Activated CD4-positive, alpha-beta memory T cell treated with anti-CD3 and anti-CD28 coated beads, Interleukin-2, amount 10 ng/mL, durations not matched to agents 7 days and 5 days (primary cell): ENCODE measurements around the gene LGALS9. TPM values are rescaled to one million over a fixed set of nuclear protein-coding genes. Genes with fewer than 3 reads are reported as not detected.
"Not testable (repeated sequence)": the region's sequence is repeated elsewhere in the genome, so short reads cannot be mapped to it uniquely, and the experiment has no call there.

Source experiments
- CTCF ChIA-PET: fragments of 350-600 bp; sonication (Branson Sonifier 250); formaldehyde crosslinking; loops from one replicate; lab custom pipeline; 2021; ENCODE audit warnings: antibody characterized with exemption, inconsistent platforms; lab: Charles Lee
- POLR2A ChIA-PET: fragments of 350-600 bp; sonication (Branson Sonifier 250); formaldehyde crosslinking; loops from one replicate; lab custom pipeline; 2021; ENCODE audit warnings: antibody characterized with exemption; lab: Charles Lee
- DNase-seq: peaks from one replicate; pipeline ENCODE4 v3.0.0-alpha.2; 2020
- H3K27ac Mint-ChIP-seq: one replicate; pipeline ENCODE4 v1.8.0; 2021; ENCODE audit warnings: mild to moderate bottlenecking, mixed read lengths
- H3K27me3 Mint-ChIP-seq: one replicate; pipeline ENCODE4 v1.8.0; 2021; ENCODE audit warnings: mixed read lengths
- H3K36me3 Mint-ChIP-seq: one replicate; pipeline ENCODE4 v1.8.0; 2021; ENCODE audit warnings: low read depth, mixed read lengths
- H3K4me1 Mint-ChIP-seq: one replicate; pipeline ENCODE4 v1.8.0; 2021; ENCODE audit warnings: mixed read lengths
- H3K4me3 Mint-ChIP-seq: one replicate; pipeline ENCODE4 v1.8.0; 2021; ENCODE audit warnings: mild to moderate bottlenecking, mixed read lengths
- H3K9me3 Mint-ChIP-seq: one replicate; pipeline ENCODE4 v1.8.0; 2021; ENCODE audit warnings: mixed read lengths
- total RNA-seq, 2 experiments: library from RNA; stranded (reverse); gene quantifications; one replicate each; pipeline ENCODE4 v1.2.3, GENCODE V29; 2021

The LGALS9 gene
- total RNA-seq, 2 experiments from 2014 or later = 238 to 240 TPM

DNA sequence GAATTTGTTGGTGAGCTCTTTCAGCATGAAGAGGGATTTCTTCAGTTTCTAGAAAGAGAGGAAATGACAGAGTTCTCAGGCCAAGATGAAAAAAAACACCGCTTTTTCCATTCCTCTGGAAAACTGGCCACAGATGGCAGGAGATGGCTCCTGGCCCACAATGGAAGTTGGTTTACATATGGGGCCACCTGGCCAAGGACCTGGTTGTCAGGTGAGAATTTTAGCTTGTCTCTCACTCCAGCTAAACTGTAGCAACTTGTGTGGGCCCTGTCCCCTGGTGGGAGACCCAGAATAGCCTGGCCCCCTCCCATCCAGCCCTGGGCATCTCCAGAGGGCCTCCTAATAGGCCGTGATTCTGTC is 33.6 kb downstream of the LGALS9 start:
- no peaks in the 10 kb centered on the region for H3K36me3 Mint-ChIP-seq
- no peaks in the 10 kb centered on the region for H3K4me1 Mint-ChIP-seq
- no peak overlapping the region for H3K27ac Mint-ChIP-seq
- no peaks in the 10 kb centered on the region for H3K9me3 Mint-ChIP-seq
- POLR2A ChIA-PET = no interaction called here
- no peak for DNase-seq
- no peaks in the 10 kb centered on the region for H3K27me3 Mint-ChIP-seq
- no peak overlapping the region for H3K4me3 Mint-ChIP-seq
- CTCF ChIA-PET = interaction anchor here (2.2 kb wide), 1 partner anchor 10 kb away, joined by 12 read pairs; no protein-coding TSS in a partner anchor

DNA sequence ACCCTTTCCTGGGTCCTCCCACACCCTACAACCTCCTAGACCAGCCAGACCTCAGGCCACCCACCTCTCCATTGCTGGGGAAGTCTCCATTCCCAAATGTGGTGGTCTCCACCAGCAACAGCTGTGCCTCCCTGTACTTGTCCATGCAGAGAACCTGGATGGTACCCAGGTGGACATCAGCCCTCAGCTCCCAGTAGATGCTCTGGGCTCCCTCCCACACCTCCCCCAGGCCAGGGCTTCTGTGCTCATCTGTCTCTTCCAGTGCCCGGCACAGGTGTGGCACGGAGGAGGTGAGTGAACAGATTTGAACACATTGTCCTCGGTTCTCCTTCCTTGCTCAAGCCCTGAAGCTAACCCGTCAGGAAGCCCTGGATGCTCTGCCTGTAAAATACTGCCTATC is 34.6 kb downstream of the LGALS9 start:
- CTCF ChIA-PET = interaction anchor here (1.3 kb wide), 1 partner anchor 11 kb away, joined by 3 read pairs; no protein-coding TSS in a partner anchor
- H3K27me3 Mint-ChIP-seq = no peaks in the 10 kb centered on the region
- no peaks in the 10 kb centered on the region for H3K9me3 Mint-ChIP-seq
- H3K4me3 Mint-ChIP-seq = no peak overlapping the region
- no peaks in the 10 kb centered on the region for H3K4me1 Mint-ChIP-seq
- POLR2A ChIA-PET = no interaction called here
- H3K36me3 Mint-ChIP-seq = no peaks in the 10 kb centered on the region
- H3K27ac Mint-ChIP-seq = no peak overlapping the region
- no peak for DNase-seq

GRCh38 chr17:27666270-27666669 is 35.3 kb downstream of the LGALS9 start:
- H3K27me3 Mint-ChIP-seq, H3K4me1 Mint-ChIP-seq, H3K27ac Mint-ChIP-seq, H3K4me3 Mint-ChIP-seq, H3K36me3 Mint-ChIP-seq, H3K9me3 Mint-ChIP-seq, DNase-seq, POLR2A ChIA-PET: not testable (repeated sequence)
- CTCF ChIA-PET = interaction anchor here (1.3 kb wide), 1 partner anchor 12 kb away, joined by 3 read pairs; no protein-coding TSS in a partner anchor

- POLR2A ChIA-PET = no interaction called here
- Mint-ChIP-seq H3K27me3 (no peaks in the 10 kb centered on the region), H3K9me3 (no peaks in the 10 kb centered on the region), H3K27ac (no peak overlapping the region), H3K36me3 (no peaks in the 10 kb centered on the region), H3K4me1 (no peaks in the 10 kb centered on the region), H3K4me3 (no peak overlapping the region)
- DNase-seq = no peak
- CTCF ChIA-PET = no interaction called here
These were observed 36.0 kb downstream of the LGALS9 start for GRCh38 chr17:27666831-27667560.

DNA sequence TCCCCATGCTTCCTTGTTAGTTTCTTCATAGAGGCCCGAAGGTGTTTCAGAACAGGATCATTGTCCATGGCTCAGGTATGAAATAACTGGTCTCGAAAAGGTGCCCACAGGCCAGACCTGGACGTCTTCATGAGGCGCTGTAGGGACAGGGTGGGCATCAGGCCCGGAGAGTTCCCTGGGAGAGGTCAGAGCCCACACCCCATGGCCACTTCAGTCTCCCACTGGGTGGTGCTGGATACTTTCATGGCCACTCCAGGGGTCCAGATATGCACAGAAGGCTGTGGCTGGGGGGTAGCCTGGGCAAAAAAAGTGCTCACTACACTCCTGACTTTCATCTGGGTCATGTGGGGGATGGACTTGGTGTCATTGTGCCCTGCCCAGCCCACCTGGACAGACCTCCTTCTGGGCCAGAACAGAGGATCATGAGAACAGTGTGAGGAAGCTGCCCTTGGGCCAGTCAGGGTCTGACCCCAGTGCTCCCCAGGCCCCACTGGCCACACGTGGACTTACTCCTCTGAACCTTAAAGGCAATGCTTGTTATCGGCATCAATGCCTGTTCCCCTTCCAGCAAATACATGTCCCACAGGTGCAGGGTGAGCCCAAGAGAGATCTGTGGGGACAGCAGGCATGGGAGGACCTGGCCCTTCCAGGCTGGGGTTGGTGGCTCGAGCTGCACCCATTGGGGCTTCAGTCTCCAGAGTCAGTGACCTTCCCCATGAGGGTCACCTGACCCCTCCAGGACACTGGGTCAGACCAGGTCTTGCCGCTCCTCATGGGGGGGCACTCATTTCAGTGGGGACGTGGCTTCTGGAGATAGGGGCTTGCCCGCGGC is 36.9 kb downstream of the LGALS9 start:
- POLR2A ChIA-PET = no interaction called here
- no peak overlapping the region for H3K27ac Mint-ChIP-seq
- no peaks in the 10 kb centered on the region for H3K9me3 Mint-ChIP-seq
- no peak for DNase-seq
- H3K36me3 Mint-ChIP-seq = no peaks in the 10 kb centered on the region
- H3K27me3 Mint-ChIP-seq = no peaks in the 10 kb centered on the region
- H3K4me1 Mint-ChIP-seq = no peaks in the 10 kb centered on the region
- no peak overlapping the region for H3K4me3 Mint-ChIP-seq
- CTCF ChIA-PET = no interaction called here

DNA sequence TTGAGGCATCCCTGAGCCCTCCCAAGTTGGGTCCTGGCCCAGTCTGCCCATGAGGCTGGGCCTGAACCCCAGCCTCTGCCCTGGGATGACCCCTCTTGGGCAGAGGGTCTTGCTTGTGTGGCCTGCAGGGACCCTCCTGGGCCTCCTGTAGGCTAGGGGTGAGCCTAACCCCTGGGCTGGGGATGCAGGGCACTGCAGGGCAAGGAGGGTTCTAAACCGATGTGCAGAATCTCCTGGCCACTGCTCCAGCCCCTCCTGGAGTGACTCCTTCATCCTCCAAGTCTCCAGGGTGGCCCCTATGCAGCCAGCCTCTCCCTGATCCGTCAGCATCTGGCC is 37.5 kb downstream of the LGALS9 start:
- no peak for DNase-seq
- H3K4me3 Mint-ChIP-seq = no peak overlapping the region
- H3K4me1 Mint-ChIP-seq = no peaks in the 10 kb centered on the region
- ChIA-PET POLR2A (no interaction called here), CTCF (no interaction called here)
- H3K9me3 Mint-ChIP-seq = no peaks in the 10 kb centered on the region
- H3K27me3 Mint-ChIP-seq = no peaks in the 10 kb centered on the region
- no peaks in the 10 kb centered on the region for H3K36me3 Mint-ChIP-seq
- H3K27ac Mint-ChIP-seq = no peak overlapping the region

DNA sequence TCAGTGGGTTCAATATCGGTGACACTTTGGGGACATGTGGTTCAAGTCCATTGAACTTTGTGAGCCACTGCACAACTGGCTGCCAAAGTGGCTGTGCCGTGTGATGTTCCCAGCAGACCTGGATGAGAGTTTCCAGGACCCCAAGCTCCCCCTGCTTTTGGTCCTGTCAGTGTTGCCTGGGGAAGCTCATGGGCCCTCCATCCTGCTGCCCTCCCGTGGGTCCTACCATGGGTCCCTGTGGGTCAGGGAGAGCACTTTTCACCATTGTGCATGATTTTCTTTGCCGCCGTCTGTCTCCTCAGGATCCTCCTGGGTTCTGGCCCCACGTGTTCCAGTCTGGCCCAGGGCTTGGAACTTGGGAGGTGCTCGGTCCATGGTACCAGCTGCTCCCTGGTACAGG is 38.1 kb downstream of the LGALS9 start:
- Mint-ChIP-seq H3K27me3 (no peaks in the 10 kb centered on the region), H3K36me3 (no peaks in the 10 kb centered on the region), H3K4me1 (no peaks in the 10 kb centered on the region), H3K9me3 (no peaks in the 10 kb centered on the region), H3K27ac (no peak overlapping the region), H3K4me3 (no peak overlapping the region)
- DNase-seq = no peak
- ChIA-PET CTCF (interaction anchor here (0.6 kb wide), 1 partner anchor 214 kb away, joined by 3 read pairs; no protein-coding TSS in a partner anchor), POLR2A (no interaction called here)

GRCh38 chr17:27669850-27670249 is 38.9 kb downstream of the LGALS9 start:
- CTCF ChIA-PET = no interaction called here
- Mint-ChIP-seq H3K9me3 (no peaks in the 10 kb centered on the region), H3K36me3 (no peaks in the 10 kb centered on the region), H3K27ac (no peak overlapping the region), H3K27me3 (no peaks in the 10 kb centered on the region), H3K4me3 (no peak overlapping the region), H3K4me1 (no peaks in the 10 kb centered on the region)
- DNase-seq = no peak
- POLR2A ChIA-PET = no interaction called here

GRCh38 chr17:27670791-27671590 is 40.0 kb downstream of the LGALS9 start:
- no peak for DNase-seq
- Mint-ChIP-seq H3K4me1 (no peaks in the 10 kb centered on the region), H3K4me3 (no peak overlapping the region), H3K27ac (no peak overlapping the region), H3K36me3 (no peaks in the 10 kb centered on the region), H3K27me3 (no peaks in the 10 kb centered on the region), H3K9me3 (no peaks in the 10 kb centered on the region)
- ChIA-PET POLR2A (no interaction called here), CTCF (no interaction called here)

GRCh38 chr17:27671591-27671910 is 40.6 kb downstream of the LGALS9 start:
- DNase-seq = no peak
- no peak overlapping the region for H3K4me3 Mint-ChIP-seq
- no peaks in the 10 kb centered on the region for H3K36me3 Mint-ChIP-seq
- no peaks in the 10 kb centered on the region for H3K4me1 Mint-ChIP-seq
- POLR2A ChIA-PET = no interaction called here
- no peaks in the 10 kb centered on the region for H3K9me3 Mint-ChIP-seq
- CTCF ChIA-PET = no interaction called here
- no peaks in the 10 kb centered on the region for H3K27me3 Mint-ChIP-seq
- H3K27ac Mint-ChIP-seq = no peak overlapping the region

DNA sequence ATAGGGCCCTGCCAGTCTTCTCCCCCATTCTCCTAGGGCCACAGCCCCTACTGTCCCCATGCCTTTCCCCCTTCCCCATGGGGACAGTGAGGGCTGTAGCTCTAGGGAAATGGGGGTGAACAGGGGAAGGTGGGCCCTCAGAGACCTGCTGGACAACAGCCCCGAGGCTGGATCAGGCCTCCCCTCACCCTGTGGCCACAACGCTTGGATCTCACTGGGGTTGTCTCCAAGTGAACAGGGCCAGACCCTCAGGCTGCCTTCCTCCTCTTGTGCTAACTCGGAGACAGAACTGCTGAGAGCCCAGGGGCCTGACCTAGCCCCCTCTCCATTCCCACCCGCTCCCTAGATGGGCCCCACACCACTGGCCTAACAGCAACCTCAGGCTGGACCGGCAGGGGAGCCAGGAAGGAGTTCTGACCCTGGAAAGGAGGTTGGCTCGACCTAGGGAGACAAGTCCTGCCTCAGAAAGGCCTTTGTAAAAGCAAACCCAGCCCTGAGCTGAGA is 41.0 kb downstream of the LGALS9 start:
- H3K27ac Mint-ChIP-seq, DNase-seq, H3K4me1 Mint-ChIP-seq, POLR2A ChIA-PET, H3K27me3 Mint-ChIP-seq, H3K4me3 Mint-ChIP-seq, CTCF ChIA-PET, H3K36me3 Mint-ChIP-seq, H3K9me3 Mint-ChIP-seq: not testable (repeated sequence)

- no peaks in the 10 kb centered on the region for H3K9me3 Mint-ChIP-seq
- no peak for DNase-seq
- CTCF ChIA-PET = no interaction called here
- H3K4me3 Mint-ChIP-seq = no peak overlapping the region
- H3K27me3 Mint-ChIP-seq = peaks cover 3% of the 10 kb centered on the region
- POLR2A ChIA-PET = no interaction called here
- H3K36me3 Mint-ChIP-seq = no peaks in the 10 kb centered on the region
- H3K27ac Mint-ChIP-seq = no peak overlapping the region
- H3K4me1 Mint-ChIP-seq = no peaks in the 10 kb centered on the region
These were observed 43.3 kb downstream of the LGALS9 start for GRCh38 chr17:27674335-27674734.

DNA sequence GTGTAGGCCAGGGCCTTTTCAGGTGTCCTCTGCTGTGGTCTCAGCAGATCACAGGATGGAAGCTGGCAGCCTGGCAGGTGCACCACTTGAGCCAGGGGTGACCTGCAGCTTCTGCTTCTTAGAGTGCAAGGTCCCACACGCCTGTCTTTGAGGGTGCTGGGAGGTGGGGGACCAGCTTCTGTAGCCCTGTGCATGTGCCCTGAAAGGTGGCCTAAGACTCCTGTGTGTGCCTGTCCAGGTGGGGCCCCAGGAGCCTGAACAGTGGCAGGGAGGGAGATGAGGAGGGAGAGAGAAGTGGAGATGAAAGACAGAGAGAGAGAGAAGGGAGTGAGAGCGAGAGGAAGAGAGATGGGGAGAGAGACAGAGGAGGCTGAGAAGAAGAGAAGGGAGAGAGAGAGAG is 46.2 kb downstream of the LGALS9 start:
- Mint-ChIP-seq H3K36me3 (no peaks in the 10 kb centered on the region), H3K9me3 (no peaks in the 10 kb centered on the region), H3K4me3 (no peak overlapping the region), H3K27me3 (peaks cover 6% of the 10 kb centered on the region), H3K27ac (no peak overlapping the region), H3K4me1 (no peaks in the 10 kb centered on the region)
- CTCF ChIA-PET = no interaction called here
- POLR2A ChIA-PET = no interaction called here
- DNase-seq = no peak
